Liver (tissue), 9 donors: ENCODE results near the gene MED27. TPM values are rescaled to one million over a fixed set of nuclear protein-coding genes. Genes with fewer than 3 reads are reported as not detected.

Experiments
- DNase-seq: peaks from one replicate; pipeline ENCODE4 v3.0.0-alpha.2; 2017; ENCODE audit warnings: low spot score
- H3K27ac ChIP-seq, 2 donors: one replicate each; pipeline ENCODE4 v1.7.0; 2013; ENCODE audit warnings: inconsistent platforms in 2 of 2, low read length in 2 of 2, control low read depth in 1 of 2, low read depth in 1 of 2, mild to moderate bottlenecking in 1 of 2
- H3K27me3 ChIP-seq, 4 donors: one replicate each; pipeline versions ENCODE4 v1.6.1 to v1.7.0; 2013; ENCODE audit warnings: low read length in 3 of 4, inconsistent platforms in 1 of 4, mild to moderate bottlenecking in 1 of 4, moderate library complexity in 1 of 4; ENCODE audit not compliant: control insufficient read depth in 4 of 4, insufficient read depth in 4 of 4
- H3K36me3 ChIP-seq, 4 donors: one replicate each; pipeline versions ENCODE4 v1.6.1 to v1.7.0; 2013; ENCODE audit warnings: low read length in 3 of 4, mild to moderate bottlenecking in 3 of 4, low read depth in 1 of 4, moderate library complexity in 1 of 4; ENCODE audit not compliant: control insufficient read depth in 4 of 4, insufficient read depth in 3 of 4
- H3K4me1 ChIP-seq, 4 donors: one replicate each; pipeline versions ENCODE4 v1.6.1 to v1.7.0; 2013; ENCODE audit warnings: low read length in 3 of 4, mild to moderate bottlenecking in 3 of 4, moderate library complexity in 1 of 4; ENCODE audit not compliant: control insufficient read depth in 4 of 4, insufficient read depth in 4 of 4
- H3K4me3 ChIP-seq, 3 donors: one replicate each; pipeline versions ENCODE4 v1.6.1 to v1.7.0; 2013; ENCODE audit warnings: low read length in 3 of 3, control low read depth in 1 of 3, low read depth in 1 of 3, mild to moderate bottlenecking in 1 of 3
- H3K9ac ChIP-seq, 2 donors: one replicate each; pipeline ENCODE4 v1.7.0; 2013; ENCODE audit warnings: low read length in 2 of 2, mild to moderate bottlenecking in 2 of 2, moderate library complexity in 2 of 2, control low read depth in 1 of 2, low read depth in 1 of 2
- H3K9me3 ChIP-seq, 4 donors: one replicate each; pipeline versions ENCODE4 v1.6.1 to v1.7.0; 2013; ENCODE audit warnings: low read length in 3 of 4; ENCODE audit not compliant: control insufficient read depth in 4 of 4
- ATF3 ChIP-seq: IDR thresholded peaks from 2 replicates; pipeline ENCODE4 v1.6.1; 2016; ENCODE audit warnings: antibody characterized with exemption
- CTCF ChIP-seq: fragments of 150-350 bp; IDR thresholded peaks from 2 replicates; pipeline ENCODE4 v1.5.1; 2017; ENCODE audit warnings: improper control_type of control experiment, low read depth, low read length; ENCODE audit not compliant: missing input control
- EGR1 ChIP-seq, 2 donors: IDR thresholded peaks; 2 replicates each; pipeline ENCODE4 v1.6.1; 2016 to 2018; ENCODE audit warnings: antibody characterized with exemption in 2 of 2, low read depth in 2 of 2
- FOXA1 ChIP-seq: IDR thresholded peaks from 2 replicates; pipeline ENCODE4 v1.6.1; 2016; ENCODE audit warnings: antibody characterized with exemption
- FOXA2 ChIP-seq: IDR thresholded peaks from 2 replicates; pipeline ENCODE4 v1.6.1; 2016; ENCODE audit warnings: antibody characterized with exemption
- GABPA ChIP-seq, 2 donors: IDR thresholded peaks in 1 of 2; conservative IDR thresholded peaks in 1 of 2; 2 replicates each; pipeline ENCODE4 v1.6.1; 2016; ENCODE audit warnings: antibody characterized with exemption in 2 of 2, mild to moderate bottlenecking in 1 of 2, moderate library complexity in 1 of 2
- HNF4A ChIP-seq, 2 donors: conservative IDR thresholded peaks; 2 replicates each; pipeline ENCODE4 v1.6.1; 2016; ENCODE audit warnings: antibody characterized with exemption in 2 of 2, mild to moderate bottlenecking in 2 of 2
- HNF4G ChIP-seq: IDR thresholded peaks from 2 replicates; pipeline ENCODE4 v1.6.1; 2016; ENCODE audit warnings: antibody characterized with exemption
- JUND ChIP-seq, 2 donors: IDR thresholded peaks; 2 replicates each; pipeline ENCODE4 v1.6.1; 2016; ENCODE audit warnings: antibody characterized with exemption in 2 of 2
- MAX ChIP-seq: IDR thresholded peaks from 2 replicates; pipeline ENCODE4 v1.6.1; 2016; ENCODE audit warnings: antibody characterized with exemption
- NR2F2 ChIP-seq: IDR thresholded peaks from 2 replicates; pipeline ENCODE4 v1.6.1; 2016; ENCODE audit warnings: antibody characterized with exemption
- RAD21 ChIP-seq, 2 donors: IDR thresholded peaks; 2 replicates each; pipeline ENCODE4 v1.6.1; 2016; ENCODE audit warnings: antibody characterized with exemption in 2 of 2, mild to moderate bottlenecking in 2 of 2
- REST ChIP-seq: IDR thresholded peaks from 2 replicates; pipeline ENCODE4 v1.6.1; 2016; ENCODE audit warnings: antibody characterized with exemption, mild to moderate bottlenecking
- RXRA ChIP-seq, 2 donors: IDR thresholded peaks; 2 replicates each; pipeline ENCODE4 v1.6.1; 2017 to 2018; ENCODE audit warnings: antibody characterized with exemption in 2 of 2, mild to moderate bottlenecking in 1 of 2
- SP1 ChIP-seq: IDR thresholded peaks from 2 replicates; pipeline ENCODE4 v1.6.1; 2018; ENCODE audit warnings: antibody characterized with exemption, mild to moderate bottlenecking
- TAF1 ChIP-seq: conservative IDR thresholded peaks from 2 replicates; pipeline ENCODE4 v1.6.1; 2016; ENCODE audit warnings: antibody characterized with exemption, mild to moderate bottlenecking
- YY1 ChIP-seq: IDR thresholded peaks from 2 replicates; pipeline ENCODE4 v1.6.1; 2016; ENCODE audit warnings: antibody characterized with exemption, mild to moderate bottlenecking
- ZBTB33 ChIP-seq: IDR thresholded peaks from 2 replicates; pipeline ENCODE4 v1.6.1; 2016; ENCODE audit warnings: antibody characterized with exemption
- WGBS: extraction: QIAGEN DNeasy Blood & Tissue Kit; methylation state at CpG from one replicate; pipeline ENCODE4 v1.1.7; 2013; 5-methylcytosine and 5-hydroxymethylcytosine counted together
- polyA plus RNA-seq, 2 donors: library from polyadenylated mRNA; stranded (reverse) in 1 of 2; unstranded in 1 of 2; fragments of 200-250 nt in 1 of 2; fragments of >200 nt in 1 of 2; fragmentation: Nextera tagmentation in 1 of 2; extraction: Ambion mirVana in 1 of 2; gene quantifications; one replicate each; pipeline versions ENCODE4 v1.2.1 to v1.2.3, GENCODE V29; 2013 to 2015
- total RNA-seq, 2 donors: library from RNA; depleted of rRNA; stranded (reverse); fragments of >200 nt; gene quantifications; one replicate each; pipeline ENCODE4 v1.2.3, GENCODE V29; 2014
- donor health status: healthy.
- donor health status: healthy.
- donor health status: healthy.
- donor health status: healthy.
- donor health status: healthy.

The MED27 gene
- total and polyA plus RNA-seq, 4 donors, result 4.6 to 7.9 (median 5.5) TPM

GRCh38 chr9:132094314-132094791 is 14.7 kb upstream of the MED27 start:
- Histone ChIP-seq H3K4me1 (no peaks in the 10 kb centered on the region), H3K9ac (no peak overlapping the region), H3K36me3 (no peaks in the 10 kb centered on the region), H3K9me3 (no peaks in the 10 kb centered on the region), H3K4me3 (no peak overlapping the region), H3K27ac (no peak overlapping the region), H3K27me3 (peaks cover 0 to 2% (median 0%) of the 10 kb centered on the region in 4 donors)
- WGBS, result 65% methylated on average over 2 of the region's 2 CpGs
- no peak for DNase-seq
- TF ChIP-seq HNF4A (conservative IDR thresholded peaks at IDR 0.05) (no peak), RAD21 (IDR thresholded peaks at IDR 0.05) (no peak), FOXA1 (no peak), RXRA (IDR thresholded peaks at IDR 0.05) (no peak), GABPA (IDR thresholded peaks at IDR 0.05 in 1 of 2, conservative IDR thresholded peaks at IDR 0.05 in 1 of 2) (no peak), HNF4G (no peak)

- WGBS, result 75% methylated on average over 5 of the region's 5 CpGs
- peaks cover 0 to 6% (median 0%) of the 10 kb centered on the region in 4 donors for H3K27me3 ChIP-seq
- TF ChIP-seq GABPA (IDR thresholded peaks at IDR 0.05 in 1 of 2, conservative IDR thresholded peaks at IDR 0.05 in 1 of 2) (no peak), JUND (IDR thresholded peaks at IDR 0.05) (no peak), HNF4A (conservative IDR thresholded peaks at IDR 0.05) (no peak), RXRA (IDR thresholded peaks at IDR 0.05) (no peak), HNF4G (no peak), TAF1 (no peak), ATF3 (no peak), FOXA1 (no peak), YY1 (no peak), EGR1 (IDR thresholded peaks at IDR 0.05; ENCODE audit: low read depth in 2 of 2) (no peak), MAX (no peak), NR2F2 (no peak), RAD21 (IDR thresholded peaks at IDR 0.05) (no peak), ZBTB33 (no peak), SP1 (no peak), REST (no peak), FOXA2 (no peak), CTCF (no peak)
Observed at GRCh38 chr9:132090771-132091170, 11.1 kb upstream of the MED27 start.

More at GRCh38 chr9:132090771-132091170, 11.1 kb upstream of the MED27 start:
- Histone ChIP-seq H3K4me1 (no peaks in the 10 kb centered on the region), H3K4me3 (no peak overlapping the region), H3K27ac (no peak overlapping the region), H3K36me3 (no peaks in the 10 kb centered on the region), H3K9ac (no peak overlapping the region), H3K9me3 (no peaks in the 10 kb centered on the region)
- no peak for DNase-seq
